Dermis microvascular lymphatic vessel endothelial cell (primary cell): ENCODE measurements around the gene H2BK1. TPM values are rescaled to one million over a fixed set of nuclear protein-coding genes. Genes with fewer than 3 reads are reported as not detected.
A peak's percentile ranks its signal among the peaks of the same experiment; 100 is the strongest.

Source experiments
- DNase-seq, 2 donors: peaks; one replicate each; pipeline versions ENCODE4 v3.0.0 to v3.0.0-alpha.2; 2010; ENCODE audit warnings: low read depth in 2 of 2
- total RNA-seq: library from RNA; depleted of rRNA; stranded (reverse); fragments of >200 nt; gene quantifications from 2 replicates; pipeline ENCODE4 v1.2.1, GENCODE V29; 2014

Gene H2BK1
- total RNA-seq = not detected in 2 replicates

DNA sequence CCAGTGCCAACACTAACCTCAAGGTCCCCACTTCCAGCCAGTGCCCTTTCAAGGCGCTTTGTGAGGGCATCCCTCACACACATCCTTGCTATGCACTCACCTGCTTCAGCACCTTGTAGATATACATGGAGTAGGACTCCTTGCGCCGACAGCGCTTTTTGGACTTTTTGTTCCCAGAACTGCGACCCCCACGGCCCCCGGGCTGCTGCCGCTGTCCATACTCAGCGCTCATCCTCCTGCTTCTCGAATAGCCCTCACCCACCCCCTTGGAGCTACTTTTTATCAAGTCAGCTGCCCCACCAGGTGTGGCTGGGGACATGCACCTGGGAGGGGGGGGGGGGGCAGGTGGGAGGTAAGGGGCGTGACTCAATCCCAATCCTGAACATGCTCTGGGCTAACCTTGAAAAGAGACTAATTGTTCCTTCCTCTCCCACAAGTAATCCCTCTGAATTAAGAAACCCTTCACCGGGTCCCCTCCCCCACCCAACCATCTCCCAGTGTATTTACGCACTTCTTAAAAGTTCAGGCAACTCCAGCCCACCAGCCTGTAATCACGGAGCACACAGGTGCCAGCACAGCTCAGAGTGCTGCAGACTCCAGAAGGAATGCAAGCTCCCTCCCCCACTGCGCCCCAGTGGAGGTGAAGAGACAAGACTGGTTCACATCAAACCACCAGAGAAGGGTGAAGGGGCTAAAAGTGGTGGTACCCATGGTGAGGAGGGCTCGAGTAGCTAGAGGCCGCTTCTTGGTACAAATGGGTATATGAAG, at the start of gene H2BK1:
TSS of gene H2BK1 (minus strand) at position 402 of the 768 bp plus-strand sequence. CDS start at position 232, 170 bp downstream.
- DNase-seq = no peak

DNA sequence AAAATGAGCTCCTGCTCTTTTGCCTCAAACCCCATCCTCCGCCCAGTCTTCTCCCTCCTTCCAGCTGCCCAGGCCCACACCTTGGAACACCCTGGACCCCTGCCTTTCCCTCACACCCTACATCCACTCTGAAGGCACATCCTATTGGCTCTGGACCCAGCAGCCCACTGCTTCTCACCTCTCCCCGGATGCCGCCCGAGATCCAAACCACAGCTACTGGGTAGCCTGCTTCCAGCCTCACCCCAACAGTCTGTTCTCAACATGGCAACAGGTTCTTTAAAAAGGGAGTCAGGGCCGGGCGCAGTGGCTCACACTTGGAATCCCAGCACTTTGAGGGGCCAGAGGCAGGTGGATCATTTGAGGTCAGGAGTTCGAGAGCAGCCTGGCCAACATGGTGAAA, 47.7 kb upstream of the H2BK1 start:
- no peak for DNase-seq

DNA sequence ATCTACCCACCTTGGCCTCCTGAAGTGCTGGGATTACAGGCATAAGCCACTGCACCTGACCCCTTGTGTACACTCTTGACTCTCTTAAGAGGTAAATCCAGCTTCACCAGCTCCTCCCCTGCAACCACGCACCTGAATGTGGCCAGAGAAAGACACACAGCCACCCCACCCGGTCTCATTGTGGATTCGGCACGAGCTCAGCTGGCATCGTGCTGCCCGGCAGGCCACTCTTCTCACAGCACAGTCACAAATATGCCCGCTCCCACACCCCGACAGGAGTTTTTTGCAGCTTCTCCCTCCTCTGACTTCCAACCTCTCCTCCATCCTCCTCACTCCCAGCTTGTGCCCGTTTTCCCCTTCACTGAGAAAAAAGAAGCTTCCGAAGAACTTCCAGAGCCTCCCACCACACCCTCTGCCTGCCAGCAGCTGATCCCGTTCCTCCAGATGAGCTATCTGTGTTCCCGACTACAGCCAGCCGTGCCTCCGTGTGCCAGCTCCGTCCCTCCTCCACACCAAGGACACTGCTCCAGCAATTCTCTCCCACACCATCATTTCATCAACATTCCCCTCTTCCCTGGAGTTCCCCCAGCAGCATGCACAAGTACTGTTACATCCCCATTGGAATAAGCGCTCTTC, 46.2 kb upstream of the H2BK1 start:
- no peak for DNase-seq

DNA sequence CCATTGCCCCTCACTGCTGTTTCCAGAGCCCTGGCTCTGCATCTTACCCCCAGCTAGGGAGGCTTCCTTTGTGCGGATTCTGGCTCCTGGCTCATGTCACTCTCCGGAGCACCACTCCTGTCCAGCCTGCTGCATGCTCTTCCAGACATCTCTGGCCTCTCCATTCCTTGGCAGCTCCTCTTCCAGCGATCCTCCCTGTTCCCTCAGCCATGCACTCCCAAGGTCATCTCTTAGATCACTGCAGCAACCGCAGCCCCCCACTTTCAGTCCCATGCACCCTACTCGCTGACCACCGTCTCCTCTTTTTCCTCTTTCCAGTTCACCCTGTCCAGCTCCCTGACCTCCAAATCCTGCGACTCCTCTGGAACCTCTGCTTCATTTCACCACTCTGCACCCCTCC, 45.1 kb upstream of the H2BK1 start:
- DNase-seq = no peak

DNA sequence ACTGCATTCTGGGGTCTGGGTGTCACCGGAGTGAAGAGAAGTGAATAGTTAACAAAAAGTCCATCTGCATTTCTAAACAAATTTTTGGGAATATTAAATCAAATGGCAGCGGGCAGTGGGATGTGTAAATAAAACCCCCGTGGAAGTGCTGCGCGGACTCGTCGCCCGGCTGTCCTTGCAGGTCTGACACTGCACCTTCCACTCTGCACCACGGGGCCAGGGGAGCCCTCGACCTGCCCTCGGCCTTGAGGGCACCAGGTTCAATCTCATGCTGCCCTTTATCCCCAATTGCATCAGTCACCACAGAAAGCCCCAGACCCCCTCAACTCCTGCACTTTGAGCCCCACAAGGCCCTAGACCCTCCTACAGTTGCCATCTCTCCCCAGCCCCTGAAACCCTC, 44.6 kb upstream of the H2BK1 start:
- DNase-seq = no peak

DNA sequence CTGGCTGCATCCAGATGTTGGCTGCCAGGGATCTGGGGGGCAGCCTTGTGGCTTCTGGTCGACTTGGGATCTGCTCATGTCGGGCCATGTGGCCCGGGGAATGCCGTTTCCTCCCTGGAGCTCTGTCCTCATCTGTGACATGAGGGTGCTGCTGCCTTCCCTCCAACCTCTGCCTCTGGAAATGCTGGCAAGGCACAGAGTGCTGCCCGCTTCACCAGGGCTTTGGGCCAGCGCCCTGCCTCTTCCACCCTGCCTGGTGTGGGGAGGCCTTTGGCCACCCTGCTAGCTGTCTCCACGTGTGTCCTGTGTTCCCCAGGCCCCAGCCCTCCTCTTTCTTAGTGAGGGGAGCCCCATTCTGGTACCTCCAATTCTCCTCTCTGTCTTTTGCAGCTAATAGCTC, 44.0 kb upstream of the H2BK1 start:
- no peak for DNase-seq

DNA sequence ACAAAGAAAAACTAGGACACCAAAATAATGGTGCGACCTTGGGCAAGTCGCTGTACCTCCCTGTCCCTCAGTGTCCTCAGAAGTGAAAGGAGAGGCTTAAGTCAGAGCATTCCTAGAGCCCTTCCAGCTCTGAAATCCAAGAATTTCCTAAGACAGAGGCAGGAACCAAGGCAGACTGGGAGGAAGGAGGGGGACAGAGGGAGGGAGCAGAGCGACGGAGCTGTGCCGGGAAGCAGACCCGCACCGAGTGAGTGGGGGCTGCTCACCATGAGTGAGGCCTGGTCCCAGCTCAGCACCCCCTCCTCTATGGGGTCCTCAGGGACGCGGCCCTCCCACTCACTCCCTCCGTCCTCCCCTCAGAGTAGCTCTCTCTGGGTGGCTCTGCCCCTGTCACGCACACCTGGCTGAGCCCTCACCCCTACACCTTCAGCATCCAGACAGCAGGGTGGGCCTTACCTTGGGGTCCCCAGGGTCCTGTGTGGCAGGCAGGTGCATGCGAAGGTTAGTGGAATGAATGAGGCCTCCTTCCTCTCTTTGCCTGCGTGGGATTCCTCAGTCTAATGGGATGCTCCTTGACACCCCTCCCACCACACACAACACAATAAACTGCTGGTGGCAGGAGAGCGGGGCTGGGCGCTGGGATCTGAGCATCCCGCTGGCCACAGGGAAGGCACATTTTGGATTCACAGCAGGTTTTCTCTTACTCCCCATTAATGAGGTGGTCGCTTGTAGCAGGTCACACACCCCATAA, 42.8 kb upstream of the H2BK1 start:
- no peak for DNase-seq

DNA sequence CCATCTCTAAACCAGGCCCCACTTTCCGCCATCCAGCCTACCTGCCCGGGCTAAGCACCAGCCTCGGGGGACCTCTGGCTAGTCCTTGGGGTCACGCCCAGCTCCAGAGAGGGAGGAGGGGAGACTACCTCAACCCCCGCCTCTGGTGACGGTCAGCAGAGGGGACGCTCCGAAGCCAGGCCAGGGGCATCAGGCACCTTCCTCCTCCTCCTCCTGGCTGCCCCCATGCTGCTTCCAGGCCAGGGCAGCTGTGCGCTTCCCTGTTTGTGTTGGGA, 42.2 kb upstream of the H2BK1 start:
- DNase-seq = no peak

DNA sequence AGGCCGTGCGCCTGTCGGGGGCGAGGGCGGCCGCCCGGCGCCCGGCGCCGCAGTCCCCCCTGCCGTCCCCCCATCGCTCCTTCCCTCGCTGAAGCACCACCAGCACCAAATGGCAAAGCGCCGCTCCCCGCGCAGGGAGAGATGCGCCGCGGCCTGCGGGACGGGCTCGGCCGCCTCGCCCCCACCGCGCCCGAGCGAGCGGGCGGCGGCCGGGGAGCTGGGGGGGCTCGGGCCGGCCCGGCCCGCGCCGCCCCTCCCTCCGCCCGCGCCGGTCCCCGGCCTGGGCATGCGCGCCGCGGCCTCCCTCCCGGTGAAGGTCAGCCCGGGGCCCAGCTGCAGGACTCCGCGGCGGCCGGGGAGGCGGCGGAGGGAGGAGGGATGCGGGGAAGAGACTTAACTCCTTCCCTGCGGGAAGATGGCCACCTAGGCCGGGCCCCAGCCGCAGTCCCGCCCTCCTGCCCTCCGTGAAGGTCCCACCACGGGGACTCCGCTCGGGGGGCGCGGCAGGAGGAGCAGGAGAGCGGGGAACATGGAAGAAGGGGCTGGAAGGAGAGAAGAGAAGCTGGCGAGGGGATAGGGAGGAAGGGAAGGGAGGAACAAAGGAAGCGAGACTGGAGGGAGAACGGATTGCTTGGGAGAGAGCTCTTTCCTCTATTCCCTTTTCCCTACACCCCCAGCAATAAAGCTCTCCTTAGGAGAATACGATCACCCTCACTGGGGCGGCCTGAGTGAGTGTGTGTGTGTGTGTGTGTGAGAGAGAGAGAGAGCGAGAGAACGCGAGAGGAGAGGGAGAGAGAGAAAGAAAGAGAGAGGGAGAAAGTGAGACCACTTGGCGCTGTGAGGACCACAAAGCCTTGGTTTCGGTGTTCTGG, 41.6 kb upstream of the H2BK1 start:
- DNase-seq = peak in 1 of 2 donors; percentile 61

DNA sequence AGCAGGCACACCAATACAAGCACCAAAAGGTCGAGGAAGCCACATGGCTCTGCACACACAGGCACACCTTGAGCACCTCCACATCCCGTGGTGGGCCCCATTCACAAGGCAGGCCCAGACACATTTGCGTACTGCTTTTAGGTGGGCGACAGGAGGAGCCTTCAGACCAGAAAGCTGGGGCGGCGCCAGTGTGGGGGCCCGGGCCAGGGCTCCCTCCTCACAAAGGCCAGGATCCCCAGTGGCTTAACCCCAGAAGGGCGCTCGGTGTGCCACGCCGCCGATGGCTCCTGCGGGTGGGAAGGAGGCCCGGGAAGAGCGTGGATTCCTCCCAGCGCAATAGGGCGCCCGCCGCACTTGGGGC, 41.0 kb upstream of the H2BK1 start:
- DNase-seq = no peak

DNA sequence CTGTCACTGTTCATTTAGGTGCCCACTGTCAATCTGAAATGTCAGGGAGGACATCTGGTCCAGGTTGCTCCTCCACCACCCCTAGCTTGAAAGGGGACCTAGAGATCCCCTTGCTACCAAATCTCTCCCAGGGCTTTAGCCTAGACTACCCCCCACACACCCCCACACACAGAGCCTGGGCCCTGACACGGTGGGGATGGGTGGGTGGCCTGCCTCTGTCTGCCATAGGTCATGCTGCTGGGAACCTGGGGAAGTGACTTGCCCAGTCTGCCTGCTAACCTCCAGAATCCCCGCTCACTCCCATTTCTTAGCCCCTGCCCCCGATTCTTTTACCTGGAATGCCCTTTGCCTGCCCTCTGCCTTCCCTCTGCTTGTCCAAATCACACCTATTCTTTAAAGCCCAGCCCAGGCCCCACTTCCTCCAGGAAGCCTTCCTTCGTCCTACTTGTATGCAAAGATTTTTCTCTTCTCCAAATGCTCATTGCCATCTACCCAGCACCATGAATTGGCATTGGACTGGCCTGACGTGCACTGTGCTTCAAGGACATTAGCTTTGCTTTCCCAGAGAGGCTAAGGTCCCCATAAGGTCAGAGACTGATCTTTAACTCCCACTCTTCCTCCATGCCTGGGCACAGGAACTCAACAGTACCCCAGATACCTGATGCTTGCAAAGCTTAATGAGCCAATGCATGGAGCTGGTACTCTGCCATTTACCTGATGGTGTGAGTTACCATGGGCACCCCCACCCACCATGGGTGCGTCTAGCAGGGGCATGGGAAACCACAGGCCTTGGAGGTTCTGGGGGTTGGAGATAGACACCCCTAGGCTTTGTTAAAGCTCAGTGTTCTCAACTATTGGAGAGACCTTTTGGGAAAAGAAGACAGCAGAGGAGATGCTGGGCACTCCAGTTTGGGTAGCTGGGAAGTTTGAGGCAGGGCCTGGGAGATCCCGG, 40.2 kb upstream of the H2BK1 start:
- DNase-seq = no peak

DNA sequence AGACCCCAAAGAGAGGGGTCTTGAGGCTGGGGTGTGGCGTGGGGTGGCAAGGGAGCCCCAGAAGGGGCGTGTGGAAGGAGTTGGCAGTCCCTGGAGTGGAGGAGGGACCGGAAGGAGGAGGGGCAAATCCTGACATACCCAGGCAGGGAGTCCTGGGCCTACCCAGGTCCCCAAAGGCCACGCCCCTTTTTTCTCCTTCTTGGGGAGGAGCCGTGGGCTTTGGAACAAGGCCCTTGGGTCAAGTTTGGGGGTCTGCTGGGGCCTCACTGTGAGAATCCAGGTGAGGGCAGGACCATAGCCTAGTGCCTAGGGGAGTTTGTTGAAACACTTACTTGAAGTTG, 39.4 kb upstream of the H2BK1 start:
- DNase-seq = no peak

DNA sequence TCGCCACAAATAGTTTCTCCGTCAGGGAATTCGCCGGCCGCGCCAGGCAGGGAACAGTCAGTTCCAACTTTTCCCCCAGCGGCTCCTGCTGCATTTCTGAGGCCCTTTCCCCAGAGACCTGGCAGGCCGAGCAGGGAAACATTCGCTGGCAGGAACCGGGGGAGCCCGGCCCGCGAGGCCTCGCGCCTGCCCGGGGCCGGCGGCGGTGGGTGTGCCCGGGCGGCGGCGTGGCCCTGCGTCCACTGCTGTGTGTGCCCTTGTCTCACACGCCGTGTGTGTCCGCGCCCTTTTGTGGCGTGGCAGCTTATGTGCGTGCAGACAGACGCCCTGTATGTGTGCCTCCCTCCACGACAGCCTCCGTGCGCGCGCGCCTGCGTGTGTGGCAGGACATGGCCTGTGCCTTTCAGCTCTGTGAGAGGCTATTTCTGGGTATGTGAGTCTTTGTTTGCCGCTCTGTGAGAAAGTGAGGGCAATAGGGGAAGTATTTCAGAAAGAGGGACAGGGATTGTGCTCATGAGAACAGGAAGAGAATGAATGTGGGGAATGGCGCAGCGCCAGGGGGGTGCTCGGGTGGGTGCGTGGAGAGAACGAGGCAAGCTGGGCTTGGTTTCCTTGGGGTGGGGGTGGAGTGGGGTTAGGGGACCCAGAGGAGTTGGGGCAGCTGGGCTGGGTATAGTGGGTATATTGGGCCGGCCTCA, 38.9 kb upstream of the H2BK1 start:
- DNase-seq = peak in 1 of 2 donors; percentile 50

DNA sequence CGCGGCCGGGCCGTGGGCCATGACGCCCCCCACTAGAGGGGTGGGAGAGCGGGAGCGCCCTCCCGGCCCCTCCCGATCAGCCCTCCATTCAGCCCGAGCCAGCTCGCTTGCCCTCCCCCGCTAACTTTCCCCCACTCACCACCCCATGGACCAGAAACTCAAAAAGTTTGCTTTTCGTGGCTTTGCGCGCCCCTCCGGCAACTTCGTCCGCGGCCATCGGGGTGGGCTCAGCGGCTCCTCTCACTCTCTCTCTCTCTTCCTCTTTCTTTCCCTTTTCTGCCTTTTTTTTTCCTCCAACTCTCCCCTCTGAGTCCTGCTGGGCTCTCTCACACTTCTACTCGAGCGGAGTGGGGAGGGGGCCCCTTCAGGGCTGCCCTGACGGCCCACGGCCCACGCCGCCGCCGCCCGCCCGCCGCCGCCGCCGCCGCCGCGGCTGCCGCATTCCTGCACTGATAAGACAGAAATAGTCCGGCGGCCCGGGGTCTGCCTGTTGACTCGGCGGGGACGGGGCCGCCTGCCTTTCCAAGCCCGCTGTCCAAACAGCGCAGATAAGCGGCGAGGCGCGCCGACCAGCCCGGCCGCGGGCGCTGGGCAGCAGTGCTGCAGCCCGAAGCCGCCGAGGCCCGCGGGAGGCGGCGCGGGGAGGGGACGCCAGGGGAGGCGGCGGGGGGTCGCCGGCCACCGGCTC, 38.2 kb upstream of the H2BK1 start, which contains the start of gene SMARCD3:
TSS of gene SMARCD3 (minus strand) at position 349 of the 688 bp plus-strand sequence. CDS start at position 217, 132 bp downstream.
- peak in 1 of 2 donors; percentile 66 for DNase-seq

DNA sequence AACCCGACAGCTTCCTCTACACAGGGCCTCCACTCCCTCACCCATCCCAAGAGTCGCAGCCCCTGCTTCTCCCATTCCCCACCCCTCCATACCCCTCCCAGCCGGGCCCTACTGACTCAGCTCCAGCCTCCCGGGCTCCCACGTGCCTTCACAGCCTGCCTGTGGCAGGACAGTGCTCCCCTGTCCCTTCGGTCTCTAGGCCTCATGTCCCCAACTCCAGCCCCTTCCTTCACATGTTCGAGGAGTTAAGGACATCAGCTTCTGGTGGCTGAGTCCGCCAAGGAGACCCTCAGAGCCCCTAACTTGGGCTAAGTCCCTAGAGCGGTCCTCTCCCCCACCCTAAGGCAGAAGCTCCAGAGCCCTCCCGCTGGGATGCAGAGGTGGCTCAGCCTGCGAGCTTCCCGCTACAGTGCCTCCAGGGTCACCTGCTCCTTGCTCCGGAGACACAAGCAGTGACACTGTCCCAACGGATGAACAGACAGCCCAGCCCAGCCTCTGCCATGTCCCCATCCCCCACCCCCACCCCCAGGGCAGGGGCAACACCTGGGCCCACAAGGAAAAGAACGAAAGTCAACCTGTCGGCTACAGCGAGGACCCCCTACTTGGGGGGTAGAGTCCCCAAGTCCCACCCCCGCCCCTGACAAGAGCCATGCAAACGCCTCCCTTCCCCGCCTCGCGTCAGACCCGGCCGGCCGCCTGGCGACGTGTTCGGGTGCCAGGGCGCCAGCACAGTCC, 37.5 kb upstream of the H2BK1 start:
- no peak for DNase-seq

DNA sequence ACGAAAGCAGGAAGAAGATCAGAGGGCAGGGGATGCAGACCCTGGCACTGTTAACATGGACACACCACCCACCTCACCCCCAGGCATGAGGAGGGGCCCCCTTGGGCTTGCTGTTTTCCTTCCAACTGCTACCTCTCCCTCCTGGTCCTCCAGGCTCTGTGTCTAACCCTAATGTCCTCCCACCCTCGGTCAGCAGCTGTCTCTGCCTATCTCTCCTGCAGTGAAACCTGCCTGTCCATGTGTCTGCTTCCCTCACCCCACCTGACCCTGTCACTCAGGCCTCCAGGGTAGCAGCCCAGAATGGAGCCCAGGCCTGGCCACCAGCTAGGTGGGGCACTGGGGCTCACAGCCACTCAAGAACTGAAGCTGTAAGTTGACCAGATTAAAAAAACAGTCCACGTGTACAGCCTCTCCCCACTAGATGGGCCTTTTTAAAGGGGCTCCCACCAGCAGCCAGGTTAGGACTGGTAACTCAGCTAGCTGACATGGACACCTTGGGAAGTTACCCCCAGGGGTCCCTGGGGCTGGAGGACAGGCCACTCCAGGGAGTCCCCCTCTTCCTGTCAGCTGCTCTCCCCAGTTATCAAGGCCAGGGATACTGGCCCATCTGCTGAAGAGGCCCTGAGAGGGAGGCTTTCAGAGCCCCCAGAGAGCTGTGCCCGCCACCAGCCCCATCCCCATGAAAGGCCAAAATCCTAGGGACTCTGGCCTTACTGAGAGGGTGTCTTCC, 36.7 kb upstream of the H2BK1 start:
- no peak for DNase-seq

DNA sequence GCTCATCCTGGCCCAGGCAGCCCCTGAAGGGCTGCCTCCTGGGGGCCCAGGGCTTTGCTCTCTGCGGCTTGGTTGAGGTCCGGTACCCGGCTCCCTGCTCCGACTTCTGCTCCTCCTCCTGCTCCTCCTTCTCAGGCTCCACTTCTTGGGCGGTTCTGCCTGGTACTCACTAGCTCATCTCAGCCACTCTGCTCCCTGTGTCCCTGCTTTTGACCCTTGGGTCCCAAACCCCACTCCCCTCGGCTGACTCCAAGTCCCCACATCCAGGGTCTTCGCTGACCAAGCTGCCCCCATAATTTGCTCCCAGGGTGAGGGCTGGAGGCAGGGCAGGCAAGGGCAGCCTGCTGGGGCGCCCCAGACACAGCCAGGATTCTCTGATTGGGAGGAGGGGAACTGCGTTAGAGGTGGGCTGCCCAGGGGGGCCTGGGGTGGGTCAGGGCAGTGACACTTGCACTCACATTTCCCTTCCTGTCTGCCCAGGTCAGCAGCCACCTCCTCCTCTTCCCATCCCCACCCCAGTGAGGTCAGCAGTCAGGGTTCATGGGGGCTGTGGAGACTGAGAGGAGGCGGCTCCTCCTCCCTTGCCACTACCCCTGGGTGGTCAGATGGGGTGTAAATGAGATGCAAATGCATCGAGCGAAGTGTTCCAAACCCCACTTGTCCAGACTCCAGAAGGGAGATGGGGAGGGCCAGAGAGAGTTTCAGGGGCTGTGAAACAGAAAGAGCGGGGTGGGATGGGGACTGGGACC, 36.0 kb upstream of the H2BK1 start:
- no peak for DNase-seq
